ACHN (cell line): Measurements from ENCODE around the gene SAMM50.
A peak's percentile ranks its signal among the peaks of the same experiment; 100 is the strongest.

Experiments
- DNase-seq: peaks from one replicate; pipeline ENCODE4 v3.0.0-alpha.2; 2015
- in situ Hi-C: cut with HindIII; loops from 2 replicates; pipeline ENCODE4 v1.10.0; 2017; ENCODE audit warnings: low sequenced_read_pairs, low pct_ligation_motif_present, low pct_unique_long_range_greater_than_20kb

Gene SAMM50

DNA sequence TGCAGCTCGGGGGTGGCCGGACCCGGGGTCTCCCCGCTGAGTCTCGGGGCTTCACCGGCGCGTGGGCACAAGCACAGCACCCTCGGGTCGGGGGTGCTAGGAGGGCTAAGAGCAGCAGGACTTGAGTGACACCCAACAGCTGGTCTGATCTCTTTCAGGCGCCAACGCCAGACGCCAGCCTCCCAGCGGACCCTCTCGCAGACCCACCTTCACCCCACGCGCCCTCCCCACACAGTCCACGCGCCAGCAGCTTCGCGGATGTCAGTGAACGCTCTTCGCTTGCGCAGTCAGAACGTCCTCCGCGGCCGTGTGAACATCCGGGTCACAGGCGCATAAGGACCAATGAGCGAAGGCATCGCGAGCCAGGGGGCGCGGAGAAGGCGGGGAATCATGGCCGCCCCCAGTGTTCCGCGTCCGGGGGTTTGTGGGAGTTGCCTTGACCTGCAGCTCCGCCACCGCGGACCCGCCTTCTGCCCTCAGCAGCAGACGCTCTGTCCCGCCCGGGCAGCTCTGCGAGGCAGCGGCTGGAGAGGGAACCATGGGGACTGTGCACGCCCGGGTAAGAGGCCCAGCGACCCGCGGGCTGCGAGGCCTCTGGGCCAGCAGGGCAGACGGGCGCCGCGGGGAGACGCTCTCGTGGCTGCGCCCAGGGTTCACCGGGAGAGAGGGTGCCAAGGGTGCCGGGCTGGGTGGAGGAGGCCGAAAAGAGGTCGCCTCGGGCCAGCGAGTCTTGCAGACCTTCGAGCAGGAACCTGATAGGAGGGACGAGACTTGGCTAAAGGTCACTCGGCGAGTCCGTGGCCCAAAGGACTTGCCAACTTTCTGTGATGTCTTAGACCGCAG, at the start of gene SAMM50:
SAMM50 (plus strand) TSS at position 403 of the 843 bp plus-strand sequence; CDS start at position 539, 136 bp downstream.
- in situ Hi-C loops, result no loop called here
- DNase-seq, result peak; percentile 89

DNA sequence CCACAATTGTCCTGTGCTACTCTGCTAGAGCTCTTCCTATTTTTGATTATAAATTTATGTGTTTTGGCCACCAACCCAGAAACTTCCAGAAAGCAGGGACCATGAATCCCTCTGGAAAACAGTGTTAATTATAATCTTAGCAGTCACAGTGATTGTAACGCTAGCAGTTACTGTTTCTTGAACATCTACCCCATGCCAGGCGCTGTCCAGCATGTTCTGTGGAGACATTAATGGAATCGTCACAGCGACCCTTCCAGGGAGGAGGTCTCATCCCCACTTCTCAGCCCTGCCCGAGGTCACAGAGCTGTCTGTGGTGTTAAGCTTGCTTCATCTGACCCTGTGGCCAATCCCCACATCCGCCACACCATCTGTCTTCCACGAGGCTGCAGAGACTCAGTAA, 49.6 kb upstream of the SAMM50 start:
- DNase-seq, result no peak
- in situ Hi-C loops, result no loop called here

DNA sequence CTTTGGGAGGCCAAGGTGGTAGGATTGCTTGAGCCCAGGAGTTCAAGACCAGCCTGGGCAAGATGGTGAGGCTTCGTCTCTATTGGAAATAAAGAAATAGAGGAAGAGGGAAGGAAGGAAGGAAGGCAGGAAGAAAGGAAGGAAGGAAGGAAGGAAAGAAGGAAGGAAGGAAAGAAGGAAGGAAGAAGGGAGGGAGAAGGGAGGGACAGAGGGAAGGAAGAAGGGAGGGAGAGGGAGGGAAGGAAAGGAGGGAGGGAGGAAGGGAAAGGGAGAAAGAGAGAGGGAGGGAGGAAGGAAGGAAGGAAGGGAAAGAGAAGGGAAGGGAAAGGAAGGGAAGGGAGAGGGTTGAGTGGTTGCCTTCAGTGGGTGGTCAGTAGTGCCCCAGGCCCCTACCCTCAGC, 45.5 kb upstream of the SAMM50 start:
- no peak for DNase-seq
- in situ Hi-C loops, result no loop called here

DNA sequence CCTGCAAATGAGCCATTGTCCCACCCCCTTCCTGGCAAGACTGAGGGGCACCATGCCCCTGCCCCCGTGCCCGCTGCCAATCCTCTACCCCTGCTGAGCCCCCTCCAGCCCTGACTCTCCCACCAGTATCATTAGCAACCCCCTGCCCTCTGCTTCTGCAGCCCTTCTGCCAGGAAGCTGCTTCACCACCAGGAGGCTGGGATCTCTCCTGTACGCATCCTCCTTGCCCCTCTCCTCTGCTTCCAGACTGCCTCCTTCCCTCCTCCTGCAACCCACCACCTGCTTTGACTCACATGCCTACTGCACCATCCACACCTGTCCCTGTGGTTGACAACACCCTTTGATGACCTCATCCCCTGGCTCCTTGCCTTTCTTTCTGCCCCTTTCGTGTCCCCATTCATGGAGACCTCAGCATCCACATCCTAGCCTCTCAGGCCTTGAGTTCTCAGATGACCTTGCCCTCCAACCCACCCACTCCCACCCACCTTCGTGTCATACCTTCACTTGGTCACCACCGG, 45.0 kb upstream of the SAMM50 start:
- DNase-seq, result no peak
- in situ Hi-C loops, result no loop called here

DNA sequence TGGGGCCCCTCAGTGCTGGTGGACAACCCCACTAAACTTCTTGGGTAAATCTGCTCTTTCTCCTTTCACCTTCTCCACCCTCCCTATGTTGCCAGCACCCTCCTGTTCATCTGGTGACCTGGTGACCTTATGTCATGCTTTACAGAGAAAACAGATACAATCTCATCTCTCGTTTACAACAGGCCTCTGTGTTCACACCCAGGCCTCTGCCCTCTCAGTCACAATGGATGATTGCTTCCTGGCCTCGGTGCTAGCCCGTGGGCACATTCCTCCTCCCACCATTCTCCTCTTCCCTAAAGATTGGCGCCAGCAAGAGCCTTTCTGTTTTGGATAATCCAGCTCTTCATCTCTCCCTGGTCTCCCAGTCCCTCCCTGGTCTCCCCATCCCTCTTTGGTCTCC, 43.9 kb upstream of the SAMM50 start:
- DNase-seq, result no peak
- in situ Hi-C loops, result no loop called here

DNA sequence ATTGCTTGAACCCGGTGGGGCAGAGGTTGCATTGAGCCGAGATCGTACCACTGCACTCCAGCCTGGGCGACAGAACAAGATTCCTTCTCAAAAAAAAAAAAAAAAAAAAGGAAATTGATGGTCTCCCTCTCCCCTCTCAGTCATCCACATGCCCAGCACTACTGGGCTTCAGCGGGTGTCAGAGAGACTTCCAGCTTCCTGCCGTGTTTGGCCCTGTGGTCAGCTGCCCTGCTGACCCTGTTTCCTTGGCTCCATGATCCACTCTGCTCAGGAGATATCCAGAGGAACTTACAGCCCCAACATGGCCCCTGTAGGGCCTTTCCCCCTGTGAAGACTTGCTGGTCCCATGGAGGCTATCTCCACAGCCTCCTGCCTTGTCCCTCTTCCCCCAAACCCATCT, 37.7 kb upstream of the SAMM50 start:
- no peak for DNase-seq
- in situ Hi-C loops, result no loop called here

DNA sequence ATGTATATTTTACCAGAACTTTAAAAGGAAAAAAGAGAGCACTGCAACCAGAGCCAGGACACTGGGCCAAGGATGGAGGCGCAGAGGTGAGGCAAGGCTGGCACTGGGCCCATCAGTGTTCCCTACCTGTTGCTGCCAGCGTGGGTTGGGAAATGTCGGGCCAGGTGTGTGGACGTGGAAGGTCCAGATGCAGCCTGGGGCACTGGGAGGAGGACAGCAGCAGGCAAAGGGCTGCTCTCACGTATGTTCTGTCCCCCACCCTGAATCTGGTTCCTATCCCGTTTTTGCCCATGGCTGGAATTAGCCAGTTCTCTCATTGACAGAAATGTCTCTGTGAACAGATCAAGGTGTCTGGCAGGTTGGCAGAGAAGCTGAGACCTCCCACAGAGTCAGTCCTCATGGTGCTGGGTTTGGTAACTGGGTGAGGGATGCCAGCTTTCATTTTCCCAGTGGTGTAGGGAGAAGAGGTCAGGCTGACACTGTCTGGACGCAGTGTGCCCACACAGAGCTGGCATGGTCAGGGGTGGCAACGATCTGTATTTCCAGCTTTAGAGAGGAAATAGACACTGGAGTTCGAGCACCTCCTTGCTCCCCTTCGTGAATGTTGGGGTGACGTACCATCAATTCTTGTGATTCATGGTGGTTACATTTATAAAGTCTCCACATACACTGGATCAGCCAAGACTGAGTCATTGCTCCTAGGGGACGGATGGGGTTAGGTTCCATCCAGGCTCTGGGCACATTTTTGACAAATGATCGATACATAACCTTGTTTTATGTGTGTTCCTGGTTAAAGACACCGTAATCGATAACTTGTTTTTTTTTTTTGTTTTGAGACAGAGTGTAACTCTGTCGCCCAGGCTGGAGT, 35.9 kb upstream of the SAMM50 start:
- DNase-seq, result no peak
- in situ Hi-C loops, result no loop called here

DNA sequence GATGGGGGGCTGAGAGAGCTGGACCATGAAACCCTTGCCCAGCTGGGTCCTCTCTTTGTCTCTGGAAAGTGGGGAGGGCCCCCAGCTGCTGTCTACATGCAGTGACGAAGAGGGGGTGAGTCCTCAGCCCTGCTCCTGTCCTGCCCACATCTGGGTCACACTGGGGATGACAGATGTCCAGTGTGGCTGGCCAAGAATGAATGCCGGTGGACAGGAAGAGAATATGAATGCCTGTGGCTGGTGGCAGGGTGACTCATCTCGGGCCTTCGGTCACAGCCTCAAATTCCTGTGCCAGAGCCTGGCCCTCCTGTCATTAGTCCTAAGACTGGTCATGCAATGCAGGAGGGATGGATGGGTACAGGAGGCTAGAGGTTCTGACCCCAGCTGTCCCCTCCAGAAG, 33.9 kb upstream of the SAMM50 start:
- DNase-seq, result peak; percentile 68
- in situ Hi-C loops, result no loop called here

DNA sequence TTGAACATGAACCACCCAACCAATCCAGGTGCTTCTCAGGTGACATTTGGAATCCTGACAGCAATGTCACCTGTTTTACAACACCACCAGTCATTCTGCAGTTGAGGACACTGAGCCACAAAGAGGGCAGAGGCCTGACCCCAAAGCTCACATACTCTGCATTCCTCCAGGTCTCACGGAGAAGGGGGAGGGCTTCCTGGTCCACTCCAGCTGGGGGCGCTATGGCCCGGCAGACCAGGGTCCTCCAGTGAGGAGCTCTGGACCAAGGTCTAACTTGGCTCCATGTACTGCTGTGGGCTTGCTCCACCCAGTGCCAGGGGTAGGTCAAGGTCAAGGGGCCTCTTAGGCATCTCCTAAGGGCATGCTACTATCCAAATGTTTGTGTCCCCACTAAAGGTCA, 33.1 kb upstream of the SAMM50 start:
- in situ Hi-C loops, result no loop called here
- DNase-seq, result no peak

DNA sequence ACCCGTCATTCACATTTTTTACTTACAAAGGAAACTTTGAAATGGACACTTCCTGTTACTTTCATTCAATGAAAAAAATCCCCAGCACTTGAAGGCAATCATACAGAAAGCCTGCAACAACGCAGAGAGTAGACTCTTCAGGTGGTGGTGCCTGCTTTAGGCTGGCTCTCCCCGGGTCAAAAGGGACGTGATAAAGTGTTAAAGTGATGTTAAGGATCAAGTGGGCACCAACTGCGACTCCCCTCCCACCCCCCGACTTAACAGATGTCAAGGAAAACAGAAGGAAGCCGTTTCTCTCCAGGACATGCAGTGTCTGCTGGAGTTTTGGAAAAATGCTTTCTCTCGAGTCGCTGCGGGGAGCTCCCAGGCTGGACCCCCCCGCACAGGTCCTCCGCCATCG, 32.1 kb upstream of the SAMM50 start:
- in situ Hi-C loops, result no loop called here
- DNase-seq, result peak; percentile 26

DNA sequence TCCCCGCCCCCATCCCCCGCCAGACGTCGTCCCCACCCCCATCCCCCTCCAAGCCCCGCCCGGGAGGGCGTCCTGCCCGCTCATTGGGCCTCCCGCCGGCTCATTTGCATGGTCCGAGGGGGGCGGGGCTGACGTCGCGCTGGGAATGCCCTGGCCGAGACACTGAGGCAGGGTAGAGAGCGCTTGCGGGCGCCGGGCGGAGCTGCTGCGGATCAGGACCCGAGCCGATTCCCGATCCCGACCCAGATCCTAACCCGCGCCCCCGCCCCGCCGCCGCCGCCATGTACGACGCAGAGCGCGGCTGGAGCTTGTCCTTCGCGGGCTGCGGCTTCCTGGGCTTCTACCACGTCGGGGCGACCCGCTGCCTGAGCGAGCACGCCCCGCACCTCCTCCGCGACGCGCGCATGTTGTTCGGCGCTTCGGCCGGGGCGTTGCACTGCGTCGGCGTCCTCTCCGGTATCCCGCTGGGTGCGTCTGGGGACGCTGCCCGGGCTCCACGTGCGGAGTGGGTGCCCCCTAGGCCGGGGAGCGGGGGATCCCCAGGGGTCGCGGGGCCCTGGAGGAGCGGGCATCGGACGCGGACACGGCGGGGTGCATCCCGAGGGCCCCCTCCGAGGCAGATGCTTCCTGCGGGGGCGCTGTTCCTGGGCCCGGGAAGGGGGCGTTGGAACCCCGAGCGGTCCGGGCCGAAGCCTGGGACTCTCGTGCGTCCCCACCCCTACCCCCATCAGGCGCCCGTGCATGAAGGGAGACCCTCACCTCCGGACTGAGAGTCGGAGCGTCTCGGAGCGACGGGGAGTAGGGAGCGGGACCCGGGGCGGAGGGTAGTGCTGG, 31.4 kb upstream of the SAMM50 start, which contains the start of gene PNPLA3:
PNPLA3 (plus strand) TSS at position 175 of the 834 bp plus-strand sequence; CDS start at position 282, 107 bp downstream.
- DNase-seq, result peak; percentile 84
- in situ Hi-C loops, result no loop called here

DNA sequence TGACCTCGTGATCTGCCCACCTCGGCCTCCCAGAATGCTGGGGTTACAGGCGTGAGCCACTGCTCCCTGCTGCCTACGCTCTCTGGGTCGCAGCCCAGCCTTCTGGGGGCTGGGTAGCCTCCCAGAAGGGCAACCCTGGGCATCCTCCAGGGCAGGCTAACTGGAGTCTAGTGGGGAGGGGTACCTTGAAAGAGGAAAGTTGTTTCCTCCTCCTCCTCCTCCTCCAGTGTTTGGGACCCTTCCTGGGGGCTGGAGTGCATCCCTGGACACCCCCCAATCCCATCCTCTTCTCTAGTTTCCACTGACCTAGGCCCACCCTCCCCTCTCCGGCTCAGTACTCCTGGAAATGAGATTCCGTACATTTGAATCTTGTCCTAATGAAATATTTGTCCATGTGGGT, 30.4 kb upstream of the SAMM50 start:
- in situ Hi-C loops, result no loop called here

DNA sequence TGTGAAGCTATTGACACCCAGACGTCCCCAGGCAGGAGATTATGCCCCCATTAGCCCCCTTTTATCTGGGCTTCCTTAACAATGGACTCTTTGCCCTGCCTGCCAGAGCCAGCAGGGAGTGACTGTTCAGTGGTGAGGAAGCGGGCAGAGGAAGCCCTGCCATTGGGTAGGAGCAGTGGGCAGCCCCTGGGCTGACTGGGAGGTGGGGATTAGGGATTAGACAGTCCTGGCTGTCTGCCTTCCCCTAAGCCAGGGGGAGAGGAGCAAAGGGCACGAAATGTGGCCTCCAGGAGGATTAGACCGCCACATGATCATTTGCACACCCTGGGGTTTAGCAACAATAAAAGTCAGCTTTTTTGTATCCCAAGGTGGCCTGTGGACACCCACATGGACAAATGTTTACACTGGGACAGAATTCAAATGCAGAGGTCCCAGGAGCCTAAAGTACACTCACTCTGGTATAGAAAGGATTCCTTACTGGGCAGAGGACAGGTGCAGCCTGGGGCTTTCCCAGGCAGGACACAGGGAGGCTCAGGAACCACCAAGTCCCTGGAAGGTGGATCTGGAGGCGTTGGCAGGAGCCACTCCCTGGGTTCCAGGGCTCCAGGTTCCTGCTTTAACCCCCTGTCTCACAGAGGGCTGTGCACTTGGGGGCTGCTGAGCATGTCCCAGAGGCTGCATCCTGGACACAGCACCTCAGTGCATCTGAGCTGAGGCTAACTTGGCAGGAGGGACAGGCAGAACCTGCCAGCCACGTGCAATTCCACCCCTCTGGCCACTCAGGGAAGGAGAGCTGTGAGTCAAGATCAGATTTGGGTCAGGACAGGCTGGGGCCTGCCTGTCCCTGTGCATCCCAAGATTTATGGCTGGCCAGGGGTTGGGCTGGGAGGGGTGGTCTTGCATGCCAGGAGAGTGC, 29.6 kb upstream of the SAMM50 start:
- peak; percentile 21 for DNase-seq
- in situ Hi-C loops, result no loop called here

More for the DNA sequence above, 30.4 kb upstream of the SAMM50 start:
- DNase-seq, result no peak

DNA sequence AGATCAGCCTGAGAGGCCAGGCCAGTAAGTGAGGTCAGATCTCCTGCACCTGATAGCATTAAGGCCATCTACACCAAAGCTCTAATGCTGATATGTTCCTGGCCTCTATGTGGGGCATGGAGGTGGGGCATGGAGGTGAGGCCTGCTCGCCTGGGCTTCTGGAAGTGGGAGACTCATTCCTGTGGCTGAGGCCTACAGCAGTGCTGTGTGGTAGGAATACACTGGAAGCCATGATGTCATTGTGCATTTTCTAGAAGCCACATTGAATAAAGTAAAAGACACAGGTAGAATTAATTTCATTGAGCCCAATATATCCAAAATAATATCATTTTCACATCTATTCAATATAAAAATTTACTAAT, 28.9 kb upstream of the SAMM50 start:
- DNase-seq, result no peak
- in situ Hi-C loops, result no loop called here

DNA sequence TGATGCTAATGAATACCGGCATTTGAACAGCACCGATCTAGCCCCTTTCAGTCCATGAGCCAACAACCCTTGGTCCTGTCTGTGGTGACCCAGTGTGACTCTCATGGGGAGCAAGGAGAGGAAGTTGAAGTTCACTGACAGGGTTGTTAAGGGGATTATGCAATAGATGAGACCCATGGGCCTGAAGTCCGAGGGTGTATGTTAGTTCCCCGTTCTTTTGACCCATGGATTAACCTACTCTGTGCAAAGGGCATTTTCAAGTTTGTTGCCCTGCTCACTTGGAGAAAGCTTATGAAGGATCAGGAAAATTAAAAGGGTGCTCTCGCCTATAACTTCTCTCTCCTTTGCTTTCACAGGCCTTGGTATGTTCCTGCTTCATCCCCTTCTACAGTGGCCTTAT, 26.8 kb upstream of the SAMM50 start:
- no peak for DNase-seq
- in situ Hi-C loops, result no loop called here

DNA sequence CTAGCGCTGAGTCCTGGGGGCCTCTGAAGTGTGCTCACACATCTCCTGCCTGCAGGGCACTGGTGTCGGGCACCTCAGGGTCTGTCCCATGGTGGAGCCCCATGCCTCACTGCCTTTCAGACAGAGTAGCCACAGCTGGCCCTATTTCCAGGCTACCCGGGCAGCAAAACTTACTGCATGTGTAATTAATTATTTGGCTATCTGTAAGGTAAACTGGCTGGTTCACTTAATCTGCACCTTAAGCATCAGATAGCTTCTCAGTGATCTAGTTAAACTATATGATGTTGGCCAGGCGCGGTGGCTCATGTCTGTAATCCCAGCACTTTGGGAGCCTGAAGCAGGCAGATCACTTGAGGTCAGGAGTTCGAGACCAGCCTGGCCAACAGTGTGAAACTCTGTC, 26.3 kb upstream of the SAMM50 start:
- in situ Hi-C loops, result no loop called here
- DNase-seq, result no peak

DNA sequence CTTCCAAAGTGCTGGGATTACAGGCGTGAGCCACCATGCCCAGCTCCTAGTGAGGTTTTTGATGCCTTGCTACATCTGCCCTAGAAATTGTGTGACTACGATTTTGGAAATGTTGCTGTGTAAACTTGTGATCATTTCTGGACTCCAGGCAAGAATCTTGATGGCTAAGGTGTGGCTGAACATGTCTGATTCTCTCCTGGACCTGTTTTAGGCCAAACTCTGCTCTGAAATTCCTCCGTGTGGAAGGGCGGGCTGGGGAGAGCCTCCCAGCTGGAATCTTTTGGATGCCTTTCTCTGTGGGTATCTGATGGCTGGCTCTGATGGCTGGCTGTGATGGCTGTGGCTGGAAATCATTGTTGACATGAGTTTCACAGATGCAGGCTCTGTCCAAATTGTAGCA, 23.5 kb upstream of the SAMM50 start:
- in situ Hi-C loops, result no loop called here
- DNase-seq, result no peak

DNA sequence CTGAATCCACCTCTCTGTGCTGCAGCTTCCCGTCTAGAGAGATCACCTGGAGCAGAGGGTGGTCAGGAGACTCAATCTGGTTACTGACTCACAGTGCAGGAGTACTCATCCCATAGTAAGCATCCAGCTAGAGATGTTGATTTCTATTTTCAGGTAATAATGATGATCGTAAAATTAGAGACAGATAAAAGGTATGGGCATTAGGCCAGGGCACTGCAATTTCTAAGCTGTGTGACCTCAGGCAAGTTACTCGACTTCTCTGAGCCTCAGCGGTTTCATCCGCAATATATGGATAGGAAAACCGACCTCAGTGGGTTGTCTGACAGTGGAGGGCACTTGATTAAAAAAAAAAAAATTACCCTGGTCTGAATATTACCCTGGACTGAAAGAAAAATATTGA, 13.8 kb upstream of the SAMM50 start:
- no peak for DNase-seq
- in situ Hi-C loops, result no loop called here
